HEK293 (cell line): ENCODE results near the gene ANKRD33B.

ENCODE experiments used
- CTCF ChIA-PET: fragments of 350-600 bp; formaldehyde crosslinking; extraction: SDS; loops from one replicate; lab custom pipeline; 2021; ENCODE audit warnings: antibody characterized with exemption; lab: Yijun Ruan, JAX
- POLR2A ChIA-PET: fragments of 300-600 bp; formaldehyde crosslinking; extraction: SDS; loops from one replicate; lab custom pipeline; 2020; ENCODE audit warnings: antibody characterized with exemption, inconsistent platforms; lab: Yijun Ruan, JAX
- H3K27ac ChIP-seq: fragments of 200-500 bp; sonication (Bioruptor generic); 2 replicates; pipeline ENCODE4 v1.5.1; 2014; ENCODE audit warnings: low read depth, low read length, control low read depth, inconsistent platforms; ENCODE audit errors: extremely low read depth
- H3K36me3 ChIP-seq, 2 experiments: fragments of 200-500 bp in 1 of 2; sonication (Bioruptor generic) in 1 of 2; 1 replicate in 1 of 2; 2 replicates in 1 of 2; pipeline ENCODE4 v1.5.1; 2014 to 2017; ENCODE audit warnings: inconsistent platforms in 2 of 2, low read length in 2 of 2; ENCODE audit not compliant: control insufficient read depth in 2 of 2, insufficient read depth in 1 of 2
- H3K4me1 ChIP-seq: fragments of 200-500 bp; sonication (Bioruptor generic); 2 replicates; pipeline ENCODE4 v1.5.1; 2014; ENCODE audit warnings: mild to moderate bottlenecking, low read length, inconsistent platforms; ENCODE audit not compliant: control insufficient read depth, insufficient read depth
- H3K4me3 ChIP-seq: 2 replicates; pipeline ENCODE4 v1.5.1; 2011; ENCODE audit warnings: low read depth, mild to moderate bottlenecking, control low read depth, low read length, moderate library complexity
- H3K9me3 ChIP-seq: fragments of 200-500 bp; sonication (Bioruptor generic); 2 replicates; pipeline ENCODE4 v1.5.1; 2014; ENCODE audit warnings: low read depth, low read length, inconsistent platforms; ENCODE audit not compliant: control insufficient read depth, insufficient read depth
- BCL11A ChIP-seq: fragments of 450-650 bp; formaldehyde crosslinking; IDR thresholded peaks from 2 replicates; pipeline ENCODE4 v1.5.1; 2016; ENCODE audit warnings: low read depth, missing biosample characterization, missing genetic modification characterization
- INSM2 ChIP-seq: fragments of 450-650 bp; formaldehyde crosslinking; IDR thresholded peaks from 2 replicates; pipeline ENCODE4 v1.5.1; 2016; ENCODE audit warnings: missing biosample characterization, missing genetic modification characterization
- MYNN ChIP-seq: fragments of 450-650 bp; formaldehyde crosslinking; IDR thresholded peaks from 2 replicates; pipeline ENCODE4 v1.5.1; 2016; ENCODE audit warnings: missing biosample characterization, missing genetic modification characterization, borderline replicate concordance
- MZF1 ChIP-seq: fragments of 450-650 bp; formaldehyde crosslinking; IDR thresholded peaks from 2 replicates; pipeline ENCODE4 v1.5.1; 2017; ENCODE audit warnings: missing biosample characterization, missing genetic modification characterization, borderline replicate concordance
- ZIC2 ChIP-seq: fragments of 450-650 bp; formaldehyde crosslinking; IDR thresholded peaks from 2 replicates; pipeline ENCODE4 v1.5.1; 2016; ENCODE audit warnings: missing biosample characterization, missing genetic modification characterization
- ZNF140 ChIP-seq: fragments of 450-650 bp; formaldehyde crosslinking; IDR thresholded peaks from 2 replicates; pipeline ENCODE4 v1.5.1; 2016; ENCODE audit warnings: missing biosample characterization, missing genetic modification characterization
- ZNF184 ChIP-seq: fragments of 450-650 bp; IDR thresholded peaks from 2 replicates; pipeline ENCODE4 v1.5.1; 2018; ENCODE audit warnings: missing biosample characterization, mild to moderate bottlenecking, missing genetic modification characterization
- ZNF223 ChIP-seq: fragments of 450-650 bp; formaldehyde crosslinking; IDR thresholded peaks from 2 replicates; pipeline ENCODE4 v1.5.1; 2016; ENCODE audit warnings: missing biosample characterization, missing genetic modification characterization
- ZNF24 ChIP-seq: fragments of 450-650 bp; formaldehyde crosslinking; IDR thresholded peaks from 2 replicates; pipeline ENCODE4 v1.5.1; 2016; ENCODE audit warnings: missing biosample characterization, missing genetic modification characterization
- ZNF26 ChIP-seq: fragments of 450-650 bp; formaldehyde crosslinking; IDR thresholded peaks from 2 replicates; pipeline ENCODE4 v1.5.1; 2016; ENCODE audit warnings: missing biosample characterization, missing genetic modification characterization
- ZNF280C ChIP-seq: fragments of 450-650 bp; formaldehyde crosslinking; IDR thresholded peaks from 2 replicates; pipeline ENCODE4 v1.5.1; 2016; ENCODE audit warnings: missing biosample characterization, missing genetic modification characterization
- ZNF354C ChIP-seq: fragments of 450-650 bp; formaldehyde crosslinking; IDR thresholded peaks from 2 replicates; pipeline ENCODE4 v1.5.1; 2016; ENCODE audit warnings: missing biosample characterization, missing genetic modification characterization, low read depth, borderline replicate concordance
- ZNF510 ChIP-seq: fragments of 450-650 bp; formaldehyde crosslinking; IDR thresholded peaks from 2 replicates; pipeline ENCODE4 v1.5.1; 2018; ENCODE audit warnings: mild to moderate bottlenecking, missing genetic modification characterization, missing biosample characterization; ENCODE audit not compliant: insufficient replicate concordance
- ZNF558 ChIP-seq: fragments of 450-650 bp; formaldehyde crosslinking; IDR thresholded peaks from 2 replicates; pipeline ENCODE4 v1.5.1; 2016; ENCODE audit warnings: missing biosample characterization, missing genetic modification characterization
- ZNF560 ChIP-seq: fragments of 450-650 bp; formaldehyde crosslinking; IDR thresholded peaks from 2 replicates; pipeline ENCODE4 v1.5.1; 2017; ENCODE audit warnings: missing biosample characterization, missing genetic modification characterization, borderline replicate concordance
- ZNF596 ChIP-seq: fragments of 450-650 bp; IDR thresholded peaks from 2 replicates; pipeline ENCODE4 v1.5.0; 2018; ENCODE audit warnings: missing biosample characterization, mild to moderate bottlenecking, missing genetic modification characterization, moderate library complexity
- ZNF600 ChIP-seq: fragments of 450-650 bp; formaldehyde crosslinking; IDR thresholded peaks from 2 replicates; pipeline ENCODE4 v1.5.1; 2016; ENCODE audit warnings: missing biosample characterization, missing genetic modification characterization
- ZNF624 ChIP-seq: fragments of 450-650 bp; formaldehyde crosslinking; IDR thresholded peaks from 2 replicates; pipeline ENCODE4 v1.5.1; 2017; ENCODE audit warnings: missing biosample characterization, missing genetic modification characterization
- ZNF629 ChIP-seq: fragments of 450-650 bp; formaldehyde crosslinking; IDR thresholded peaks from 2 replicates; pipeline ENCODE4 v1.5.1; 2017; ENCODE audit warnings: missing biosample characterization, missing genetic modification characterization
- ZNF664 ChIP-seq: fragments of 450-650 bp; formaldehyde crosslinking; IDR thresholded peaks from 2 replicates; pipeline ENCODE4 v1.5.1; 2016; ENCODE audit warnings: missing biosample characterization, missing genetic modification characterization
- ZNF677 ChIP-seq: fragments of 450-650 bp; IDR thresholded peaks from 2 replicates; pipeline ENCODE4 v1.5.0; 2018; ENCODE audit warnings: missing biosample characterization, mild to moderate bottlenecking, missing genetic modification characterization, moderate library complexity

ANKRD33B gene

GRCh38 chr5:10543585-10544040 is 20.3 kb upstream of the ANKRD33B start (continued):
- TF ChIP-seq ZNF26 (tag by site-specific recombination) (no peak), ZNF664 (tag by site-specific recombination) (no peak), ZNF629 (tag by site-specific recombination) (peak; percentile 61; the same call in 1 of the 2 replicates)

GRCh38 chr5:10545084-10545483 is 18.8 kb upstream of the ANKRD33B start:
- Histone ChIP-seq H3K4me3 (no peak overlapping the region), H3K27ac (no peak overlapping the region), H3K9me3 (no peaks in the 10 kb centered on the region), H3K36me3 (no peaks in the 10 kb centered on the region), H3K4me1 (no peaks in the 10 kb centered on the region)
- POLR2A ChIA-PET: interaction anchor here (0.7 to 1.2 kb wide), 2 partner anchors 14 to 91 kb away, joined by 3 read pairs; no protein-coding TSS in a partner anchor
- CTCF ChIA-PET: interaction anchor here (0.7 kb wide), 1 partner anchor 51 kb away, joined by 6 read pairs; no protein-coding TSS in a partner anchor
- TF ChIP-seq ZNF596 (peak; percentile 99), ZNF558 (no peak)

- Histone ChIP-seq H3K27ac (no peak overlapping the region), H3K9me3 (no peaks in the 10 kb centered on the region), H3K4me1 (peaks cover 3% of the 10 kb centered on the region; the same call in 1 of the 2 replicates), H3K36me3 (no peaks in the 10 kb centered on the region), H3K4me3 (no peak overlapping the region)
- ChIA-PET CTCF (interaction anchor here (0.8 to 1.0 kb wide), 3 partner anchors 17 to 92 kb away, joined by 3 to 4 read pairs (median 3); no protein-coding TSS in a partner anchor), POLR2A (interaction anchor here (0.7 to 1.1 kb wide), 2 partner anchors 9 to 11 kb away, joined by 3 read pairs; no protein-coding TSS in a partner anchor)
- TF ChIP-seq MZF1 (tag by site-specific recombination): no peak
These were observed 17.7 kb upstream of the ANKRD33B start for GRCh38 chr5:10546186-10546585.

- ChIA-PET POLR2A (no interaction called here), CTCF (no interaction called here)
- Histone ChIP-seq H3K4me3 (no peak overlapping the region), H3K27ac (no peak overlapping the region), H3K9me3 (no peaks in the 10 kb centered on the region), H3K36me3 (no peaks in the 10 kb centered on the region), H3K4me1 (peaks cover 7% of the 10 kb centered on the region)
- TF ChIP-seq INSM2 (tag by site-specific recombination) (peak; percentile 47; the same call in 1 of the 2 replicates), ZNF140 (tag by site-specific recombination) (no peak), ZNF24 (tag by site-specific recombination) (no peak), BCL11A (tag by site-specific recombination) (no peak), ZNF510 (tag by site-specific recombination) (no peak), ZNF223 (tag by site-specific recombination) (no peak), ZNF624 (tag by site-specific recombination) (no peak), ZNF184 (tag by site-specific recombination) (no peak), ZNF560 (no peak), ZNF280C (tag by site-specific recombination) (no peak), ZIC2 (tag by site-specific recombination) (no peak), MYNN (no peak), ZNF600 (peak; percentile 61; the same call in 1 of the 2 replicates), ZNF26 (tag by site-specific recombination) (no peak), ZNF677 (tag by site-specific recombination) (no peak), ZNF354C (tag by site-specific recombination) (no peak)
These were observed 15.3 kb upstream of the ANKRD33B start for GRCh38 chr5:10548418-10549122.
